GM23338 (cell line): ENCODE results near the gene RFX6. TPM values are rescaled to one million over a fixed set of nuclear protein-coding genes. Genes with fewer than 3 reads are reported as not detected.

Experiments used
- ATAC-seq: fragments of 200-7000 bp; cut with Tn5 transposase; 3 replicates; pipeline ENCODE4 v1.9.1; 2020
- DNase-seq: peaks from one replicate; pipeline ENCODE4 v3.0.0-alpha.2; 2015; ENCODE audit warnings: low spot score
- H2AFZ ChIP-seq: fragments of 200-600 bp; sonication (generic); 2 replicates; pipeline ENCODE4 v1.8.0; 2016; ENCODE audit warnings: antibody characterized with exemption, mild to moderate bottlenecking, moderate library complexity
- H3F3A ChIP-seq: fragments of 200-600 bp; sonication (generic); replicated peaks from 2 replicates; pipeline ENCODE4 v1.8.0; 2017; ENCODE audit warnings: antibody characterized with exemption, mixed run types, low read depth
- H3K27ac ChIP-seq: fragments of 200-600 bp; sonication (generic); 2 replicates; pipeline ENCODE4 v1.6.1; 2016; ENCODE audit warnings: low read depth
- H3K27me3 ChIP-seq: fragments of 200-600 bp; sonication (generic); 2 replicates; pipeline ENCODE4 v1.8.0; 2016; ENCODE audit warnings: mild to moderate bottlenecking, mixed run types, moderate library complexity; ENCODE audit not compliant: insufficient read depth
- H3K36me3 ChIP-seq: fragments of 200-600 bp; sonication (generic); 2 replicates; pipeline ENCODE4 v1.8.0; 2016; ENCODE audit warnings: mild to moderate bottlenecking; ENCODE audit not compliant: insufficient read depth
- H3K4me1 ChIP-seq: fragments of 200-600 bp; sonication (generic); 2 replicates; pipeline ENCODE4 v1.8.0; 2016; ENCODE audit warnings: mild to moderate bottlenecking, moderate library complexity; ENCODE audit not compliant: insufficient read depth
- H3K4me2 ChIP-seq: fragments of 200-600 bp; sonication (generic); 2 replicates; pipeline ENCODE4 v1.7.1; 2017; ENCODE audit warnings: mixed run types
- H3K4me3 ChIP-seq: fragments of 200-600 bp; sonication (generic); 2 replicates; pipeline ENCODE4 v1.6.1; 2016; ENCODE audit warnings: mixed run types
- H3K79me2 ChIP-seq: fragments of 200-600 bp; sonication (generic); replicated peaks from 2 replicates; pipeline ENCODE4 v1.8.0; 2017; ENCODE audit warnings: mild to moderate bottlenecking; ENCODE audit not compliant: insufficient read depth
- H3K9me2 ChIP-seq: fragments of 200-600 bp; sonication (generic); 2 replicates; pipeline ENCODE4 v1.8.0; 2017; ENCODE audit not compliant: insufficient read depth
- H4K20me1 ChIP-seq: fragments of 200-600 bp; sonication (generic); replicated peaks from 2 replicates; pipeline ENCODE4 v1.8.0; 2017; ENCODE audit warnings: mild to moderate bottlenecking; ENCODE audit not compliant: insufficient read depth
- H3K27ac Mint-ChIP-seq: 2 replicates; pipeline ENCODE4 v1.8.0; 2020; ENCODE audit warnings: inconsistent platforms, mild to moderate bottlenecking, moderate library complexity, mixed read lengths
- H3K27me3 Mint-ChIP-seq: 3 replicates; pipeline ENCODE4 v1.8.0; 2022; ENCODE audit warnings: low read depth, mild to moderate bottlenecking, moderate library complexity, mixed read lengths, inconsistent platforms; ENCODE audit not compliant: insufficient read depth, poor library complexity
- H3K36me3 Mint-ChIP-seq: 3 replicates; pipeline ENCODE4 v1.8.0; 2021; ENCODE audit warnings: low read depth, mild to moderate bottlenecking, inconsistent platforms, moderate library complexity, mixed read lengths
- H3K4me1 Mint-ChIP-seq: 3 replicates; pipeline ENCODE4 v1.8.0; 2020; ENCODE audit warnings: mild to moderate bottlenecking, inconsistent platforms, mixed read lengths
- H3K4me3 Mint-ChIP-seq: 3 replicates; pipeline ENCODE4 v1.8.0; 2021; ENCODE audit warnings: moderate library complexity, mild to moderate bottlenecking, inconsistent platforms, mixed read lengths
- H3K9me3 Mint-ChIP-seq: 3 replicates; pipeline ENCODE4 v1.8.0; 2020; ENCODE audit warnings: moderate library complexity, mild to moderate bottlenecking, inconsistent platforms, mixed read lengths
- EZH2 ChIP-seq: fragments of 200-600 bp; sonication (generic); IDR thresholded peaks from one replicate; pipeline ENCODE4 v1.8.0; 2017; ENCODE audit warnings: antibody characterized with exemption, mild to moderate bottlenecking, low read depth; ENCODE audit not compliant: unreplicated experiment
- NANOG ChIP-seq: IDR thresholded peaks from 2 replicates; pipeline ENCODE4 v1.6.1; 2016; ENCODE audit warnings: antibody characterized with exemption, borderline replicate concordance
- POLR2AphosphoS5 ChIP-seq: IDR thresholded peaks from 2 replicates; pipeline ENCODE4 v1.6.1; 2016; ENCODE audit warnings: antibody characterized with exemption, low read depth
- REST ChIP-seq: IDR thresholded peaks from one replicate; pipeline ENCODE4 v1.6.1; 2018; ENCODE audit warnings: antibody characterized with exemption; ENCODE audit not compliant: unreplicated experiment
- ZNF331 ChIP-seq: fragments of 250-450 bp; sonication (Bioruptor Pico); IDR thresholded peaks from 2 replicates; pipeline ENCODE4 v1.5.0; 2020; ENCODE audit warnings: low read depth, mild to moderate bottlenecking, moderate library complexity
- ZNF462 ChIP-seq: fragments of 250-450 bp; sonication (Bioruptor Pico); IDR thresholded peaks from 2 replicates; pipeline ENCODE4 v1.5.0; 2020; ENCODE audit warnings: mild to moderate bottlenecking, moderate library complexity
- polyA plus RNA-seq: library from polyadenylated mRNA; unstranded; fragments of >200 nt; fragmentation: Nextera tagmentation; extraction: Ambion mirVana; gene quantifications from 2 replicates; pipeline ENCODE4 v1.2.1, GENCODE V29; 2016
- total RNA-seq: library from RNA; depleted of rRNA; stranded (reverse); fragments of >200 nt; shearing (Covaris generic); gene quantifications from 2 replicates; pipeline ENCODE4 v1.2.3, GENCODE V29; 2014

Gene RFX6
- total and polyA plus RNA-seq, 2 experiments from 2014 or later = 0.35 TPM; not detected in 1

- H3K79me2 ChIP-seq = no peaks in the 10 kb centered on the region
- peak overlapping the region; percentile 64; the same call in 1 of the 2 replicates for H2AFZ ChIP-seq
- no peaks in the 10 kb centered on the region for H3F3A ChIP-seq
- H3K36me3 ChIP-seq = no peaks in the 10 kb centered on the region
- no peaks in the 10 kb centered on the region for H4K20me1 ChIP-seq
- no peak overlapping the region for H3K4me3 ChIP-seq
- H3K36me3 Mint-ChIP-seq = no peaks in the 10 kb centered on the region
- peak overlapping the region; percentile 69 for H3K27ac Mint-ChIP-seq
- H3K4me3 Mint-ChIP-seq = no peak overlapping the region
- no peak overlapping the region for H3K4me2 ChIP-seq
- peak; percentile 22 for DNase-seq
- no peaks in the 10 kb centered on the region for H3K27me3 ChIP-seq
- no peak for TF ChIP-seq REST
- TF ChIP-seq EZH2 = no peak
- no peak for TF ChIP-seq POLR2AphosphoS5
- no peak for TF ChIP-seq ZNF331 (CRISPR knock-in tag)
- no peak for TF ChIP-seq NANOG
- H3K27me3 Mint-ChIP-seq = peaks cover 3% of the 10 kb centered on the region
- H3K9me2 ChIP-seq = no peaks in the 10 kb centered on the region
- peaks cover 9% of the 10 kb centered on the region for H3K4me1 Mint-ChIP-seq
- no peak overlapping the region for H3K27ac ChIP-seq
- H3K9me3 Mint-ChIP-seq = no peaks in the 10 kb centered on the region
- no peak for ATAC-seq
- peaks cover 10% of the 10 kb centered on the region for H3K4me1 ChIP-seq
Measured at GRCh38 chr6:116866281-116866871, 10.7 kb upstream of the RFX6 start.

- Histone ChIP-seq H3K27ac (no peak overlapping the region), H3F3A (no peaks in the 10 kb centered on the region), H3K36me3 (no peaks in the 10 kb centered on the region), H3K27me3 (peaks cover 44% of the 10 kb centered on the region), H4K20me1 (no peaks in the 10 kb centered on the region), H2AFZ (no peak overlapping the region), H3K4me2 (no peak overlapping the region), H3K79me2 (no peaks in the 10 kb centered on the region), H3K4me3 (no peak overlapping the region), H3K4me1 (no peaks in the 10 kb centered on the region), H3K9me2 (no peaks in the 10 kb centered on the region; the same call in 1 of the 2 replicates)
- ATAC-seq (no peak), DNase-seq (no peak)
- peaks cover 12% of the 10 kb centered on the region; the same call in 2 of the 3 replicates for H3K9me3 Mint-ChIP-seq
- H3K4me1 Mint-ChIP-seq = peaks cover 7% of the 10 kb centered on the region
- H3K36me3 Mint-ChIP-seq = peaks cover 3% of the 10 kb centered on the region; the same call in 2 of the 3 replicates
- no peak overlapping the region for H3K27ac Mint-ChIP-seq
- H3K4me3 Mint-ChIP-seq = no peak overlapping the region
- H3K27me3 Mint-ChIP-seq = peaks cover 31% of the 10 kb centered on the region
- TF ChIP-seq REST (no peak), ZNF462 (CRISPR knock-in tag) (no peak)
Measured at GRCh38 chr6:116872771-116873170, 4.3 kb upstream of the RFX6 start.
